GM18861 (cell line): Measurements from ENCODE around the gene XPOT.

Experiments
- ATAC-seq: cut with Tn5 transposase; IDR thresholded peaks from one replicate; pipeline ENCODE4 v1.9.1; 2021; ENCODE audit not compliant: unreplicated experiment

Gene XPOT

GRCh38 chr12:64413884-64414283, 9.7 kb downstream of the XPOT start:
- no peak for ATAC-seq

GRCh38 chr12:64418209-64418608, 14.0 kb downstream of the XPOT start:
- no peak for ATAC-seq

GRCh38 chr12:64419696-64420095, 15.5 kb downstream of the XPOT start:
- no peak for ATAC-seq

- ATAC-seq, result no peak
Observed at GRCh38 chr12:64427988-64428387, 23.8 kb downstream of the XPOT start.

- no peak for ATAC-seq
Observed at GRCh38 chr12:64428956-64429355, 24.8 kb downstream of the XPOT start.

GRCh38 chr12:64430886-64431285, 26.7 kb downstream of the XPOT start:
- ATAC-seq, result no peak

GRCh38 chr12:64431791-64432190, 27.6 kb downstream of the XPOT start:
- no peak for ATAC-seq

- ATAC-seq, result no peak
Observed at GRCh38 chr12:64433915-64434314, 29.7 kb downstream of the XPOT start.

- ATAC-seq, result no peak
Observed at GRCh38 chr12:64440100-64440499, 35.9 kb downstream of the XPOT start.

GRCh38 chr12:64445490-64445889, 41.3 kb downstream of the XPOT start:
- ATAC-seq, result no peak

GRCh38 chr12:64446295-64446694, 42.1 kb downstream of the XPOT start:
- no peak for ATAC-seq

- ATAC-seq, result no peak
Observed at GRCh38 chr12:64450057-64450640, 46.0 kb downstream of the XPOT start.

- ATAC-seq, result no peak
Observed at GRCh38 chr12:64450711-64451486, 46.7 kb downstream of the XPOT start.

- ATAC-seq, result peak; percentile 90
Observed at GRCh38 chr12:64451687-64452558, 47.7 kb downstream of the XPOT start, which contains the start of gene TBK1. Gene TBK1 (plus strand): TSS chr12:64452120. CDS start chr12:64455871, 3,751 bp downstream.

GRCh38 chr12:64452559-64453329, 48.6 kb downstream of the XPOT start:
- no peak for ATAC-seq

- ATAC-seq, result no peak
Observed at GRCh38 chr12:64455506-64455905, 51.3 kb downstream of the XPOT start.

GRCh38 chr12:64456119-64456518, 51.9 kb downstream of the XPOT start:
- no peak for ATAC-seq

- ATAC-seq, result no peak
Observed at GRCh38 chr12:64457032-64457431, 52.8 kb downstream of the XPOT start.

- no peak for ATAC-seq
Observed at GRCh38 chr12:64457466-64457865, 53.3 kb downstream of the XPOT start.

- ATAC-seq, result no peak
Observed at GRCh38 chr12:64457923-64458322, 53.7 kb downstream of the XPOT start.

GRCh38 chr12:64459394-64459891, 55.3 kb downstream of the XPOT start:
- no peak for ATAC-seq
